GM21786 (cell line): ENCODE measurements around the gene SMS.

Experiments
- ATAC-seq: cut with Tn5 transposase; IDR thresholded peaks from one replicate; pipeline ENCODE4 v1.9.1; 2021; ENCODE audit not compliant: unreplicated experiment

Gene SMS

DNA sequence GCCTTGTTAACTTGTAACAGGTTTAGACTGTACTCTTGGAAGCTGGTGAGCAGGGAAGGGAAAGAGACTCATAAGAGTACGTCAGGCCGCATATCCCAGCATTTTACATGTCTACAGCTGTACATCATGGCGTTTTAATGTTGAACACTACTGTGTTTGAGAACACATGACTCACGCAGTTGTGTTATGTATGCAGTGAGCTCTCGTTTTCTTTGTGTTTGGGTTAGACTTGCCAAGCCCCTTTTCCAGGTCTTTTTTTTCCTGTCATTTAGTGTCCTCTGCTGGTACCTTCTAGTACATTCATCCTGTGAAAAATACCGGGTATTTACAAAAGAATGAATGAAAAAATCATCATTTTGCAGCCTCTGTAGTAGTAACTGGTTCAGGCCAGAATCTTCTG, 35.3 kb downstream of the SMS start:
- no peak for ATAC-seq

DNA sequence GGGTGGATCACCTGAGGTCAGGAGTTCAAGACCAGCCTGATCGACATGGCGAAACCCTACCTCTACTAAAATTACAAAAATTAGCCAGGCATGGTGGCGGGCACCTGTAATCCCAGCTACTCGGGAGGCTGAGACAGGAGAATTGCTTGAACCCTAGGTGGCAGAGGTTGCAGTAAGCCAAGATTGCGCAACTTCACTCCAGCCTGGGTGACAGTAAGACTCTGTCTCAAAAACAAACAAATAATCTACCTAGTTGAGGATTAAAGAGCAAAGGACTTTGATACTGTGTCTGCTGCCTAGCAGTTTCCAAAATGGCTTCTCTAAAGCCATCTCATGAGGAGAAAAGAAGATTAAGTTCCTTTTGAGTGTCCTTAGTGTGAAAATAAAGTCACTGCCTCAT, 37.8 kb downstream of the SMS start:
- ATAC-seq = no peak

DNA sequence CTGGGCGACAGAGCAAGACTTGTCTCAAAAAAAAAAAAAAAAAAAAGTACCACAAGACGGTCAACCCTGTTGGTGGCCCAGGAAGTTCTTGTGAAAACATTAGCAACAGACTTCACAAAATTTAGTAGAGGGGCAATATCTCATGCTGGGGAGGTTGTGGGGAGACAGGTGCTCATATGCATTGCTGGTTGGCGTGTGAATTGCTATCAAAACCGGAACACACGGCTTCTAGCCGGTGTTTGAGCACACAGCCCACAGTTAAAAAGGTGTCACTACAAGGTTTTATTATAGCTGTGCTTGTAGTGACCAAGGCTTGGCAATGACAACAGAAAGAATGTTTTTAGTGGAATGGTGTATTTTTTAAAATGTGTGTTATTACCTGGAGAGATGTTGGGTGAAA, 41.8 kb downstream of the SMS start:
- ATAC-seq = no peak

DNA sequence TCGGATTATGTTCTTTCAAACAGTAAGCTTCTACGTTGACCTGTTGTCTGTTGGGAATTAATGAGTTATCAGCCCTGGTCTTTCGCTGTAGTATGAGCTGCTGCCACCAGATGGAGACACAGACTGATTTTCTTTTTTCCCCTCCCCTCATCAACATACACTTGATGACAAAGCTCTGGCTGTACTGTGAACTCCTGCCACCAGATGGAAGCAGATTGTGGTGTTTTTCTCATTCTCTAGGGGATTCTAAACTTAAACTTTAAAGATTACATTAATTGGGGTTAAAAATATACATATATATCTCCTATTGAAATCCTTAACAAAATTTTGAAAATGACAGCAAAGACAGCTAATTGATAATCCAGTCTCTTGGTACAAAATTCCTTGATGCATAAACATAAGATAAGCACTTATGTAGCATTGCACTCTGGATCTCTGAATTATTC, 44.8 kb downstream of the SMS start:
- ATAC-seq = peak; percentile 91

DNA sequence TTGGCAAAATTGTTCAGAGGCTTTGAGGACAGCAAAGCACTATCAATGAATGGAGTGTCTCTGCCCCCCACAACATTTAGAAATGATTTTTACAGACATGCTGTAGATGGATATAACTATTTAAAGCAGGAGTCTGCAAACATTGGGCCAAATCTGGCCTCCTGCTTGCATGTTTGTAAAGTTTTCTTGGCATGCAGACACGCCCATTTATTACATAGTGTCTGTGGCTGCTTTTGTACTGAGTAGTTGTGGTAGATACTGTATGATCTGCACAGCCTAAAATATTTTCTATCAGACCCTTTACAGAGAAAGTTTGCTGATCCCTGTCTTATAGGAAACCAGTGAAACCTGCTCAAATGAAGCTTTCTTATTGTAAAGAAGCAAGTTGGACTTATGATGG, 46.1 kb downstream of the SMS start:
- no peak for ATAC-seq

DNA sequence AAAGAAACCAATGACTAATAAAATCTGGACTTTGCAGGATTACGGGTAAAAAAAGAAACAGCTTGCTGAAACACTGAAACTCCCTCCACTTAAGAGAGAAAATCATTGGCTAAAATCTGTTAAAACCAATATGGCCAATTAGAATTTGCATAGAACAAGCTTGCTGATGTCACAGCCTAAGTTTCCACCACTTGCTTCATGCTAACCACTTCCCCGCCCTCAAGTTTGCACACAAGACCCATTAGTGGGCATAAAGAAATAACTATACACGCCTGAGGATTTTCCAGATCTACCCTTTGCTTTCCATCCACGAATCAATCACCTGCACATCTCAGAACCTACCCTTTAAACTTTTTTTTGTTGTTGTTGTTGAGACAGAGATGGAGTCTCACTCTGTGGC, 48.9 kb downstream of the SMS start:
- no peak for ATAC-seq

DNA sequence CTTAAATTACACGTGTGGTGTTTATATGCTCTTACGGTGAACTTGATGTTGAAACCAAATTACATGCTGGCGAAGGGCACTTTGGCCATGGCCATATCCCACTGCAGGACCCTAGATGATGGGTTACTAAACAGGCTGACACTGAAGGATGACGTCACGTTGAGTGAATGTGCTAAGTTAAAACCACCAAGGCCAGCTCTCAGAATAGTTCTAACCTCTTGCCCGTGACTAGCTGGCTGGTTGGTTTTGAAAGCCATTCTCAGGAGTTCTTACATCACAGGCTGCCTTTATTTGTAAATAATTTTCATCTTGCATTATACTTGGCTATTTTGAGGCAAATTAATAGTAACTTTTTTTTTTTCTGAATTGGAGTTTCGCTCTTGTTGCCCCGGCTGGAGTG, 50.3 kb downstream of the SMS start:
- ATAC-seq = no peak

DNA sequence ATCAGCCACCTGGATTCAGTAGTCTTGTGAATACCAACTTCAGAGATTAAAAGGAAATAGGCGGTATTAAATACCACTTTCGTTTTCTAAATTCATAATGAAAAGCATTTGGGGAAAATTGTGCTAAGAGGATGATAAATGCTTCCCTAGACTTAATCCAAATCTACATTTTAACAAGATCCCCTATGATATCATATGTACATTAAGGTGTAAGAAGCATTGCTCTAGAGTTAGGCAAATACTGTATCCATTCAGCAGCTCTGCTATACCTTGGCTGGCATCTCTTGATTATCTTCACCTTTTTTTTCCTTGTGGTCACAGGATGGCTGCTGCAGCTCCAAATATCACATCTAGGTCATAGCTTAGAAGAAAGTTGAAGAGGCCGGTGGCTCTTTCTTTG, 51.0 kb downstream of the SMS start:
- no peak for ATAC-seq

DNA sequence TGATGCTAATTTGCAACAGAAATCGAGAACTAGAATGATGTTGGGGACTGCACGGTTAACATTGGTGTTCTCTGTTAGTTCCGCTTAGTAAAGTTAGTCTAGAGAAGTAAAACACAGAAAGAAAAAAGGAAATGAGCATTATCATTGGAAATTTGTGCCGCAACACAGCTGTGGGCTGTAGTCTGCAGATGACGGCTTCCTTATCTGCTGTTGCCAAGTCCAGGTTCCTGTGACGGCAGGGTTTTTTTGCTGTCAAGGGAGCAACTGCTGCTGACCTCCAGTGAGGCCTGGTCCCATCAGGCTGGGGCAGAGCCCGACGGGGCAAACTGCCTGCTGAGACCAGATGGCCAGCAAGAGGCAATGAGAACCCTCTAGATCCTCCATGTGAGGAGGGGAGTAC, 52.8 kb downstream of the SMS start:
- ATAC-seq = peak; percentile 85

DNA sequence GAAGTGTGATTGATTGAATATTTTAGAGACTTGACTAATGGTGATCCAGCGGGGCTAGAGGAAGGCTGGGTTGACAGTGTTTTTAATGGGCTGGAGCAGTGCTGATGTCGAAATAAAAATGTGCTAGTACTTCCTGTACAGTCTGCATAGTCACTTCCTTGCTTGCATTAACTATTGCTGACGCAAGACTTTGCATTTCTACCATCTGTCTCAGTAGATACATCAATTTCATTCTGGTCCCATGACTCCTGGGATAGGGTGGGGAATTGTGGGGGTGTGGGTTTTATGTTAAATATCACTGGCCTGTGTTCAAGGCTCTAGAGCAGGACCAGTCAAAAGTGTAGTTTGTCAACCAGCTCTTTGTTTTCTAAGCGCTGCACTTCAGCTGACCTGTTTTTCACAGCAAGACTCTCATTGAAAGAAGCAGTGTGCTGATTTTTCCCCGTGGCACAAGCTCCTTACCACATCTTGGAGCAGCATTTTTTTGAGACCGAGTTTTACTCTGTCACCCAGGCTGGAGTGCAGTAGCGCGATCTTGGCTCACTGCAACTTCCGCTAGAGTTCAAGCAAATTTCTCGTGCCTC, 56.5 kb downstream of the SMS start:
- ATAC-seq = no peak

DNA sequence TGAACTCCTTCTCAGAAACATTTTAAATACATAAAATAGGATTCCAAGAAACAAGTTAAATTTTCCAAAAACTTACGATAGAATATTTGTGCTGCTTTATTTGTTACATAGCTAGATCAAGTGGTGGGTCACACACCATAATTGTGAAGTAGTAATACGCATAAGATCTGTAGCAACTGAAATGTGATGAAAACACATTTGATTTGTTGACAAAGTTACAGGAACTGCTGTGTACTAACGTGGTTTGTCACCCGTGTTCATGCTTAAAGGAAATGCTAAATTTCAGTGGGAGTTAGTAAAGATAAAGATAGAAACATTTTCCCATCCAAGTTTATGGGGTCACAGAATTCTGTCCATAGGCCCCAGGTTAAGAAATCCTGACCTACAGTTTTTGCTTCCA, 57.5 kb downstream of the SMS start:
- ATAC-seq = no peak

DNA sequence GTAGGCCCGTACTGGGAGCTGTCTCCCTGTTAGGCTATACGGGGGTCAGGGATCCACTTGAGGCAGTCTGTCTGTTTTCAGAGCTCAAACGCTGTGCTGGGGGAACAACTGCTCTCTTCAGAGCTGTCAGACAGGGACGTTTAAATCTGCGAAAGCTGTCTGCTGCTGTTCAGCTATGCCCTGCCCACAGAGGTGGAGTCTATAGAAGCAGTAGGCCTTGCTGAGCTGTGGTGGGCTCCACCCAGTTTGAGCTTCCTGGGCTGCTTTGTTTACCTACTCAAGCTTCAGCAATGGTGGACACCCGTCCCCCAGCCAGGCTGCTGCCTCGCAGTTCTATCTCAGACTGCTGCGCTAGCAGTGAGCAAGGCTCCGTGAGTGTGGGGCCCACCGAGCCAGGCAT, 64.4 kb downstream of the SMS start:
- ATAC-seq = no peak

DNA sequence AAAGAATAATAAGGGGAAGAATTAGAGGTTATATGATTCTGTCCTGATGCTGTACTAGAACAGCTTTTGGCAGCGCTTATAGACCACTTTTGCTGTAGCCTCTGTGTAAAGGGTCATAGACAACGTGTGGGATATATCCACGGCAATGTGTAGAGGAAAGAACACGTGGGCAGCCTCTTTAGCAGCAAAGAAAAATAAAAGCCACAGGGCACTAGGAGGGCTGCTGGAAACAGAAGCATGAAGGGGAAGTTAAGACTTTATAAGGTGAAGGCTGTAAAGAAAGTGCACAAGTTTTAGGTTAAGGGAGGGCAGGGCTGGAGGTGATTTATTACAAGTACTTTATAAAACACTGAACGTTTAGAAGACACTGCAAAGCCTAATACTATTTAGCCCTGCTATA, 71.5 kb downstream of the SMS start:
- ATAC-seq = no peak

DNA sequence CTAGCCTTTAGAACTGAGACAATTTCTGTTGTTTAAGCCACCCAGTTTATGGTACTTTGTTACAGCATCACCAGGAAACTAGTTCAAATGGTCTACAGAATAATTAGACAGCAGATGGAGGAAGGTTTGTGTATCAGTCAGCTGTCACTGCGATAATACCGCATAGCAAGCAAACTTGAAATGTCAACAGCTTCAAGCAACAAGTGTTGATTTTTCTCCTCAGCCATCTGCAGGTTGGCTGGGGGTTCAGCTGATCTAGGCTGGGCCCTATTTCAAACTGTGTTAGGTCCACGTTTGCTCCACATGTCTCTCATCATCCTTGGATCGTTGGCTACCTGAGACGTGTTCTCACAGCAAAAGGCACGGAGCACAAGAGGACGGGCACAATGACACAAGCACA, 72.4 kb downstream of the SMS start:
- ATAC-seq = no peak

DNA sequence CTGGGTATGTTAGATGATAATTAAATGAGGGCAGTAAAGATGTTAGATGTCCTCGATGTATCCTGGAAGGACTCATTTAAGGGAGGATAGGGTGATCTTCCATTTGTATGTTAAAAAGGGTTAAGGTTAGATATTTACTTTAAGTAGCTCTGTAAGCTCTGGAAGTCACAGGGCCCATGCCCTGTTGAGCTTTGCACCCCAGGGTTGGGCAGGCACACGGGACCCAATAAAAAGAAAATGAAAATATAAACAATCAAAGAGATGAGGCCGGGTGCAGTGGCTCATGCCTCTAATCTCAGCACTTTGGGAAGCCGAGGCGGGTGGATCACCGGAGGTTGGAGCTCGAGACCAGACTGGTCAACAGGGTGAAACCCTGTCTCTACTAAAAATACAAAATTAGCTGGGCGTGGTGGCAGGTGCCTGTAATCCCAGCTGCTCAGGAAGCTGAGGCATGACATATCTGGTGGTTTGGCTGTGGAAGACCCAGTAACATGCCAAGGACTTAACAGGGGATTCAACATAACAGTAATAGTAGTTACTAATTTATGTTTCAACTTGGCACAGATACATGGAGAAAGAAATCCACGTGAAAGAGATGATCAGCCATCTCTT, 74.7 kb downstream of the SMS start:
- ATAC-seq = no peak

DNA sequence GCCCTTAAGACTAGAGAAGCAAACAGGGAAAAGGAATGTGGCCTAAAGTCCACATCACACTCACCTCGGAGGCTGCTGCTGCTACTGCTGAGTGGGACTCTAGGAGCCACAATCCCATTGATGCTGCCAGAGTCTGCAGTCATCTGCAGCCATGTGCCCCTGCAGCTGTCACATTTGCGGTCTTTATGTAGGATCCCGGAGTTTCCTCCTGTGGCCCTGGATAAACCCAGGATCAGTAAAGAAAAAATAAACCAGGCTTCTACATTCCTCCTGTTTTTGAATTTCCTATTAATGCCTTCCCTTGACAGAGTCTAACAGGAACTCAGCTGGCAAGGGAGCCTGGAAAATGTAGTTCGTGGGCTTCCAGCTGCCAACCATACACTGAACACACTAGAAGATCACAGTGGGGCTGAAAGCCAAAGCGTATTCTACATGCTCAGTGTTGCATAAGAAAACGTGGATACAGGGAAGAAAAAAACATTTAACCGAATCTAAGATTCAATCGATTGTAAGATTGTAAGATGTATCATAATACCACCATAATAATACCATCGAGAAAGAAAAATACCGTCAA, 81.3 kb downstream of the SMS start:
- ATAC-seq = no peak

DNA sequence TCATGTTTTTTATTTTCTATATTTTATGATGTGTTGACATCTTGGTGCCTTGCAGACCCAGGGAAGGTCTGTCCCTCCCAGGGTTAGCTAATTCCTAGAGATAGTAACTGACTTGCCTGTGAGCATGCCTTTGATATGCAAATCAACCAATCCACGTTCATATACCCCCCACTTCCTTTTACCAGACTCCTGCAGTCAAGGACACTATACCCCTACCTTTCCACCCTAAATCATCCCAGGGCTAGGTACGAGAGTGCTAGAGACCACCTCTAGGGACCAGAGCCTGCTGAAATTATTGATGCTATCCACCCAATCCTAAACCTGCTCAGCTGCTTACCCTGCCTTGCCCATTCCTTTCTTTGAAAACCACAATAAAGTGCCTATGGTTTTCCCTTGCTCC, 84.1 kb downstream of the SMS start:
- no peak for ATAC-seq

DNA sequence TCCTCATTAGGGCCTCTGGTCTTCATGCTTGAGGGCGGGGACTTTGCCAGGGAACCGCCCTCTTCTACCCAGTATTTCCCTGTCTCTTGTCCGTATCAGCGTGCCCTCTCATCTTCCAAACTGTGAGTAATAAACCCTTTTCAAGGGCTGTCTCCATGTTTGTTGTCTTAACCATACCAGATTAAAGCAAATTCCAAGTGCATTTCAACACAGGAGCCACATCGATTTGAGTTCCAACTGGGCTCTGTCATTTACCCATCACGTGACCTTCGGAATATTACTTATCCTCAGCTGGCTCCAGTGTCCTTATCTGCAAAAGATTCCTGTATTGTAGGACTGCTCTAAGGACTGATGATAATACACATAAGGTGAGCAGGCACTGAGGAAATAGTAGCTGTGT, 85.2 kb downstream of the SMS start:
- no peak for ATAC-seq

DNA sequence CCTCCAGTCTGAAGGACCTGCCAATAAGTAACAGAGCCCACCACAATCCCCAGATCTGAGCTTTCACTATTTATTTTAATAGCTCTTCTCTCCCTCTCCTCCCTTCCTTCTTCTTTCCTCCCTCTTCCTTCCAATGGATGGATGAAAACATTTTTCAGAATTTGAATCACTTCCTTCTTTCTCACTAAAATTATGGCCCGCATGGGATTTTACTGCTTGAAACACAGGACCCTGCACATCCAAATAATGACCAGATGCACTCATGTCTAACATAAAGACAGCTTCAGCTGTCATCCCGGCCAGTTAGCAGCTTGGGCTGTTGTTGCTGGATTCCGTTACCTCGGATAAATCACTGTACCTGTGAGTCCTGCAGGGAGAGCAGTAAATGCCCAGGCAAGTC, 86.2 kb downstream of the SMS start:
- no peak for ATAC-seq

DNA sequence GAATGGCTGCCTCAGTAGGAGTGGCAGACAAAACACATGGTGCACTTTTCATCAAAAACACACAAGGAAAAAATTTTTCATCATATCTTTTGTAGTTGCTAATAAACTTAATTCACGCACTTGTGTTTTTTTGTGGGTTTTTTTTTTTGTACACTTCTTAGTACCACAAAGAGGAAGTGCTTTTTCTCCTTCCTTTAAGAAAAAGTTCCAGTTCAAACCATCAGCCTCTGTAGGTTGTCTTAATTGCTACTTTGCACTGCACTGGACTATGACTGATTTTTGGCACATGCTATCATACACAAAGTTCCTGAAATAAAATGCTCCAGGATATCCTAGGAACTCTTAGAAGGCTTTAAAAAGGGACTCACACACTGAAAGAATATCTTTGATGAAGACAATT, 91.6 kb downstream of the SMS start, which contains the start of gene PHEX:
Gene PHEX (plus strand): TSS at position 242 of the 400 bp plus-strand sequence. CDS start 681 bp downstream, outside the sequence.
- ATAC-seq = no peak

DNA sequence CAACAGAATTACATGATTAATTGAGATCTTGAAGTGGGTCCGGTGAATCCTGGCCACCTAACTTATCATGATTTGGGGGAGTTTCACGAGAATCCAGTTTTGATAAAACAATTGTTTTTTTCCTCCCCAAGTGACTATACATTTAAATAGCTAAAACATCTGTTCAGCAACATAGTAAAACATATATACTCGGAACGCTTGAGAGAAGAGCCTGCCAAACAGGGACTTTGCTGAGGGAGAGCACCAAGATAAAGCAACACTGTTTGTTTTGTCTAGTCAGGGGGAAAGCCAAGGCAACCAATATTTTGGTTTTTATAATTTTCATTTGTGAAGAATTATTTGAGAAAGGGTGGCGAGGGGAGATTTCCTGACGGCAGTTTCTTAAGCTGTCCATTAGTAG, 92.0 kb downstream of the SMS start:
- no peak for ATAC-seq

DNA sequence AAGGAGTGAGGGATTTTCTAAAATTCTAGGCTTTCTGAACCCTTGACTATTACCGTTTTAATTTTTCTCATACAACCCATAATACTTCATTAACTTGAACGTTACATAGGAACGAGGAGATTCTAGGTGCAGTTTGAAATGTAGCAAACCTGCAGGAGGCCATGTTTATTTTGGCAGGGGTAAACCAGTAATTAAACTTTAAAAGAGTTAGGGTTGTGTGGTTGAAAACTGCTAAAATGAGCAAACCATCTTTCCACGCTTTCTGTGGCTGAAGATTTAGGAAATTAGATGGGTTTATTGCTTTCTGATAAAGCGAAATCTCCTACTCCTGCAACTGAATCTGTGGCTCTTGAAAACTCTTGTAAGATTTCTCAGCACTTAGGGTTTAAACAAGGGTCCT, 93.3 kb downstream of the SMS start:
- ATAC-seq = no peak

DNA sequence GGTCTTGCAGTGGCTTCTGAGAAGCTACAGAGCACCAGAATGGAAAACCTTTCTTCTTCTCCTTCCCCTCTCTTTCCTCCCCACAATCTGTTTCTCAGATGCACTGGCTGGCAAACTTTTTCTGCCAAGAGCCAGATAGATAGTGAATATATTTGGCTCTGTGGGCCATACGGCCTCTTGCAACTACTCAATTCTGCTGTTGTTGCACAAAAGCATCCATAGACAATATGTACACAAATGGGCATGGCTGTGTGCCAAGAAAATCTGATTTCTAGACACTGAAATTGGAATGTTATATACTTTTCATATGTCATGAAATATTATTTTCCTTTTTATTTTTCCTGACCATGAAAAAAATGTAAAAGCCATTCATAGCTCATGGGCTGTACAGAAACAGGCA, 94.7 kb downstream of the SMS start:
- ATAC-seq = no peak
